Caki2 (cell line): ENCODE results near the gene STK36. TPM values are rescaled to one million over a fixed set of nuclear protein-coding genes. Genes with fewer than 3 reads are reported as not detected.

ENCODE experiments used
- DNase-seq: peaks from one replicate; pipeline ENCODE4 v3.0.0-alpha.2; 2015; ENCODE audit warnings: low read depth
- in situ Hi-C: cut with HindIII; loops from 2 replicates; pipeline ENCODE4 v1.10.0; 2016; ENCODE audit warnings: low sequenced_read_pairs, low pct_unique_long_range_greater_than_20kb, mixed read lengths
- total RNA-seq: library from RNA; depleted of rRNA; stranded (reverse); fragments of >200 nt; shearing (Covaris generic); gene quantifications from 2 replicates; pipeline ENCODE4 v1.2.3, GENCODE V29; 2014; ENCODE audit warnings: low replicate concordance; rRNA removed

Gene STK36
- total RNA-seq, 1 experiment from 2014 or later = 9.4 TPM

- in situ Hi-C loops = no loop called here
- no peak for DNase-seq
These were observed 60.9 kb downstream of the STK36 start for GRCh38 chr2:218732761-218733158.

DNA sequence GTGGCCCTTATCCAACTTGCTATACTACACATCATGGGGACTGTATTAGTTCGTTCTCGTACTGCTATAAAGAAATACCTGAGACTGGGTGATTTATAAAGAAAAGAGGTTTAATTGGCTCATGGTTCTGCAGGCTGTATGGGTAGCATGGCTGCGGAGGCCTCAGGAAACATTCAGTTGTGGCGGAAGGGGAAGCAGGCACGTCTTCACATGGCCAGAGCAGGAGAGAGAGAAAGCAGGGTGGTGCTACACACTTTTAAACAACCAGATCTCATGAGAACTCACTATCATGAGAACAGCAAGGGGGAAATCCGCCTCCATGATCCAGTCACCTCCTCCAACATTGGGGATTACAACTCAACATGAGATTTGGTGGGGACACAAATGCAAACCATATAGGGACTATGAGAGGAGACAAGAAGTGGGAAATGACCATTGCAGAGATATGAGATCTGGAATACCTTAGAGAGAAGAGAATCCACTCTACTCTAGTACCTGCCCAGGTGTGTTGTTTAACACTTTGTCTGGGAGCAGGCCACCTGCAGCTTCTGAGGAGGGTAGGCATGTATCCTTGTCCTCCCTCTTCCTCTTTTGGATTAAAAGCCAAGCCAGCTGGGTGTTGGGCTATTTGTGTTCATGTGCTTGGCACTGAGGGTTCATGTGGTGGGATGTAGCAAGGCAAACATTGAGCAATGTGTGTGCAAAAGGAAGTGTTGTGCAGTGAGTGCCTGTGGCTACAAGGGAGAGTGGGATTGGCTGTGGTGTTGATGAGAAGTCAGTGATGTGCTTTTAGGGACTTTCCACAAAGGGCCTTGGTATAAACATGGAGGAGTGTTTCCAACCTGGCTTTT is 61.5 kb downstream of the STK36 start:
- in situ Hi-C loops = no loop called here
- DNase-seq = peak; percentile 15

DNA sequence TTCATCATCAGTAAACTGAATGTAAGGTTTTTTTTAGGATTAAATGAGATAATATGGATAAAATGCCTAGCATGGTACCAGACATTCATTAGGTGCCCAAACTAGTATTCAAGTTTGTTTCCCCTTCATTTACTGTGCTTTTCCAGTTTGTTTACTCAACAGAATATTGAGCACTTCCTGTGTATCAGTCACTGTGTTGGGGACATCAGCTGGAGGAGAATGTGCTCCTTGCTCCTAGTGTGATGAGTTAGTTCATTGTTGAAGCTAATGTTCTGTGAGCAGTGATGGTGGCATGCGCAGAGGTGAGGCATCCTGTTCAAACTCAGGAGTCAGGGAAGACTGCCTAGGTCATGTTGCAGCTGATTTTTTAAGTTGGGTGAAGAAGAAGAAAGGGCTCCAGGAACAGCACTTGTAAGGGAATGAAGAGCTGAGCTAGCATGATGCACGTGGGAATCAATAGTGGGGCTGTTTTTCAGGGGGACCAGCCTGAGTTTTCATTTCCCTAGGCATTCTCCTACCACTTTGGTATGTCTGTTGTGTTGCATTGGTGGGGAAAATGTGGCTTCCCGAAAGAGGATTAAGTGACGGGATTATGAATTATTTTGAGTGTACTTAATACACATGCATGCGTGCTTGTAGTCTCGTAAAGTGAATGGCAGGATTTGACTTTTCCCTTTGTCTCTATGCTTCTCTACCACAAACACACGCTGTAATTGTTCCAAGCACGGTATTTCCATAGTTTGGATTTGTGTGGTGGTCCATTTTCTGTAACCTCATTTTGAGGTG is 62.5 kb downstream of the STK36 start:
- in situ Hi-C loops = no loop called here
- no peak for DNase-seq

DNA sequence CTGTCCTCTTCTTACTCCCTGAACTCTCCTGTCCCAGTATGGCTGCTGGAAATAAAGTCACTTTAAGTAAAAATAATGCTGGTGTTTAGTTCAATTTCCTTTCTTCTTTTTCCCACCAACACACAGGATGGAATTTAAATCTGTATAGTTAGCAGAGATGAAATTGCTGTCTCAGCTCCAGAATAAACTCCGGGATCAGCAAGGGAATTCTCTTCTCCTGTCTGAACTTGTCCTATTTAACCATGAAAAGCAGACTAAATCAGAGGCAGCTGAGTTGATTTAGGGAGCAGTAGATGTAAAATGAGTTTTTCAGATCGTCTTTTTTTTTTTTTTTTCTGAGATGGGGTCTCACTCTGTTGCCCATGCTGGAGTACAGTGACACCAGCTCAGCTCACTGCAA is 64.6 kb downstream of the STK36 start:
- DNase-seq = no peak
- in situ Hi-C loops = no loop called here

GRCh38 chr2:218743068-218743467 is 71.2 kb downstream of the STK36 start:
- in situ Hi-C loops = no loop called here
- no peak for DNase-seq

GRCh38 chr2:218744615-218745014 is 72.7 kb downstream of the STK36 start:
- DNase-seq = no peak
- in situ Hi-C loops = no loop called here

GRCh38 chr2:218745160-218745558 is 73.3 kb downstream of the STK36 start:
- peak; percentile 30 for DNase-seq
- in situ Hi-C loops = no loop called here

GRCh38 chr2:218745559-218746469 is 73.9 kb downstream of the STK36 start:
- in situ Hi-C loops = no loop called here
- no peak for DNase-seq

GRCh38 chr2:218746470-218746795 is 74.5 kb downstream of the STK36 start:
- no peak for DNase-seq
- in situ Hi-C loops = no loop called here

DNA sequence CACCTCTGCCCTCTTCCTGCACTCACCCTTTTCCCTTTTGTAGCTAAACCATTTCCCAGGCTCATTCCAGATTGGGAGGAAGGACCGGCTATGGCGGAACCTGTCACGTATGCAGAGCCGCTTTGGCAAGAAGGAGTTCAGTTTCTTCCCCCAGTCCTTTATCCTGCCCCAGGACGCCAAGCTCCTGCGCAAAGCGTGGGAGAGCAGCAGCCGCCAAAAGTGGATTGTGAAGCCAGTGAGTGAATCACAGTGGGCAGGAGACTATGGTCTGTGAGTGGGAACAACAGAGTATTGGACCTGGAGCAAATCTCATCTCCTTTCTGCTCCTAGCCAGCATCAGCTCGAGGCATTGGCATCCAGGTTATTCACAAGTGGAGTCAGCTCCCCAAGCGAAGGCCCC is 75.1 kb downstream of the STK36 start:
- in situ Hi-C loops = no loop called here

DNA sequence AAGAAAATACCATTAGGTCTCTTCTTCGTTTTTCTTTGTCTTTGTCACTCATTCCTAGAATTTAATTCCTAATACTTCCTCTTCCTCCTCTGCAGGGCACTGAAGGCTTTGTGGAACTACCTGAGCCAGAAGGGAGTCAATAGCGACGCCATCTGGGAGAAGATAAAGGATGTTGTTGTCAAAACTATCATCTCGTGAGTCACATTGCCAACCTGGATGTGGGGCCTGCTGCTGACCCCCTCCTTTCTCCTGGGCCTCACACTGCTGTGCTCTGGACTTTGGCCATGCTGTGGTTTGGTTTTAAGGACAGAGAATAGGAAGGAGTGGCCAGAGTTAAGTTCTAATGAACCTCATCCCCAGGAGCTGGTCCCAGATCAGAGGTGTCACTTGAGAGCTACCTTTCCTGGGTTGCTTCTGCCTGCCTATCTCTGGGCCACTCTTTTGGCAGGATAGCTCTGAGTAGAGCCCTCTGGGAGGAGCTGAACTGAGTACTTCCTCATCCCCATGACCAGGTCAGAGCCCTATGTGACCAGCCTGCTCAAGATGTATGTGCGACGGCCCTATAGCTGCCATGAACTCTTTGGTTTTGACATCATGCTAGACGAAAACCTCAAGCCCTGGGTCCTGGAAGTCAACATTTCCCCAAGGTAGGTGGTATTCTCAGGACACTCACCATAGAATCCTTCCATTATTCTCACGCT is 77.0 kb downstream of the STK36 start:
- in situ Hi-C loops = no loop called here
- DNase-seq = no peak

More for the DNA sequence above, 75.1 kb downstream of the STK36 start:
- DNase-seq = no peak

Other genes starting within 250 kb of the STK36 start
- gene USP37, start 103.7 kb upstream of the STK36 start, total RNA-seq = 9.5 and 11.5 TPM in 2 replicates
- 46.7 and 69.8 TPM in 2 replicates for gene CNOT9, start 103.2 kb upstream of the STK36 start, total RNA-seq
- 4.3 and 11.9 TPM in 2 replicates for gene PLCD4, start 64.2 kb upstream of the STK36 start, total RNA-seq
- 1.4 and 5.4 TPM in 2 replicates for gene ZNF142, start 12.5 kb upstream of the STK36 start, total RNA-seq
- gene BCS1L, start 12.4 kb upstream of the STK36 start, total RNA-seq = 7.1 and 17.4 TPM in 2 replicates
- 22.7 and 28.5 TPM in 2 replicates for gene RNF25, start 84 bp upstream of the STK36 start, total RNA-seq
- 1.9 and 8.0 TPM in 2 replicates for gene TTLL4, start 38.7 kb downstream of the STK36 start, total RNA-seq
- not detected in 2 replicates for gene CYP27A1, start 110.1 kb downstream of the STK36 start, total RNA-seq
- not detected in 2 replicates for gene PRKAG3, start 159.7 kb downstream of the STK36 start, total RNA-seq
- gene WNT6, start 187.7 kb downstream of the STK36 start, total RNA-seq = 1.3 and 4.4 TPM in 2 replicates
- gene WNT10A, start 208.8 kb downstream of the STK36 start, total RNA-seq = 4.5 and 6.5 TPM in 2 replicates